Neural cell (in vitro differentiated cells): ENCODE results near the gene KLK6. TPM values are rescaled to one million over a fixed set of nuclear protein-coding genes. Genes with fewer than 3 reads are reported as not detected.
A peak's percentile ranks its signal among the peaks of the same experiment; 100 is the strongest.

Experiments used
- H2AFZ ChIP-seq: fragments of 200-600, 300-800 bp; sonication (generic), shearing (Covaris generic); 2 replicates; pipeline ENCODE4 v1.6.0; 2014; ENCODE audit warnings: low read depth, mild to moderate bottlenecking, antibody characterized with exemption, low read length, moderate library complexity
- H3F3A ChIP-seq: fragments of 200-600 bp; shearing (Covaris generic); 2 replicates; pipeline ENCODE4 v1.6.1; 2016; ENCODE audit warnings: mild to moderate bottlenecking, moderate library complexity, mixed read lengths, antibody characterized with exemption, low read length; ENCODE audit not compliant: insufficient read depth, poor library complexity, severe bottlenecking
- H3K27ac ChIP-seq: fragments of 200-600, 300-800 bp; sonication (generic), shearing (Covaris generic); 2 replicates; pipeline ENCODE4 v1.5.1; 2014; ENCODE audit warnings: mild to moderate bottlenecking, low read length, moderate library complexity
- H3K27me3 ChIP-seq: fragments of 300-800, 200-600 bp; sonication (generic), shearing (Covaris generic); 2 replicates; pipeline ENCODE4 v1.6.0; 2014; ENCODE audit warnings: mild to moderate bottlenecking, low read depth, low read length, moderate library complexity; ENCODE audit not compliant: insufficient read depth
- H3K36me3 ChIP-seq: fragments of 300-800, 200-600 bp; sonication (generic), shearing (Covaris generic); 2 replicates; pipeline ENCODE4 v1.5.1; 2014; ENCODE audit warnings: mild to moderate bottlenecking, antibody characterized with exemption, low read length, moderate library complexity; ENCODE audit not compliant: insufficient read depth
- H3K4me2 ChIP-seq: fragments of 300-800, 200-600 bp; sonication (generic), shearing (Covaris generic); 2 replicates; pipeline ENCODE4 v1.6.0; 2014; ENCODE audit warnings: mild to moderate bottlenecking, low read length
- H3K4me3 ChIP-seq: fragments of 300-800, 200-600 bp; sonication (generic), shearing (Covaris generic); 2 replicates; pipeline ENCODE4 v1.5.1; 2014; ENCODE audit warnings: mild to moderate bottlenecking, low read length, moderate library complexity
- H3K79me2 ChIP-seq: fragments of 200-600 bp; shearing (Covaris generic); replicated peaks from 2 replicates; pipeline ENCODE4 v1.6.0; 2014; ENCODE audit warnings: mild to moderate bottlenecking, low read length, moderate library complexity; ENCODE audit not compliant: insufficient read depth
- H3K9ac ChIP-seq: fragments of 300-800, 200-600 bp; sonication (generic), shearing (Covaris generic); 2 replicates; pipeline ENCODE4 v1.6.1; 2016; ENCODE audit warnings: mild to moderate bottlenecking, low read length, mixed read lengths
- H3K9me2 ChIP-seq: fragments of 200-600 bp; shearing (Covaris generic); 2 replicates; pipeline ENCODE4 v1.6.1; 2016; ENCODE audit warnings: mild to moderate bottlenecking, low read length, mixed read lengths; ENCODE audit not compliant: insufficient read depth
- H3K9me3 ChIP-seq: fragments of 200-600, 300-800 bp; sonication (generic), shearing (Covaris generic); 2 replicates; pipeline ENCODE4 v1.6.1; 2016; ENCODE audit warnings: mild to moderate bottlenecking, mixed run types, low read length, moderate library complexity, mixed read lengths
- H4K20me1 ChIP-seq: fragments of 200-600 bp; shearing (Covaris generic); 2 replicates; pipeline ENCODE4 v1.6.1; 2016; ENCODE audit warnings: mild to moderate bottlenecking, mixed run types; ENCODE audit not compliant: insufficient read depth
- CTCF ChIP-seq: fragments of 450-650 bp; IDR thresholded peaks from 2 replicates; pipeline ENCODE4 v1.5.1; 2014; ENCODE audit warnings: antibody characterized with exemption, mild to moderate bottlenecking, moderate library complexity; ENCODE audit not compliant: poor library complexity, severe bottlenecking
- EP300 ChIP-seq: fragments of 450-650 bp; conservative IDR thresholded peaks from 2 replicates; pipeline ENCODE4 v1.6.1; 2014; ENCODE audit warnings: antibody characterized with exemption, mild to moderate bottlenecking, moderate library complexity; ENCODE audit not compliant: poor library complexity, severe bottlenecking
- EZH2 ChIP-seq: fragments of 200-600, 300-800 bp; shearing (Covaris generic), sonication (generic); IDR thresholded peaks from 2 replicates; pipeline ENCODE4 v1.6.1; 2014; ENCODE audit warnings: antibody characterized with exemption, low read length, borderline replicate concordance, mild to moderate bottlenecking; ENCODE audit not compliant: insufficient read depth, poor library complexity, severe bottlenecking
- MXI1 ChIP-seq: fragments of 450-650 bp; conservative IDR thresholded peaks from 2 replicates; pipeline ENCODE4 v1.6.1; 2014; ENCODE audit warnings: antibody characterized with exemption, mild to moderate bottlenecking; ENCODE audit not compliant: poor library complexity, severe bottlenecking
- POLR2AphosphoS5 ChIP-seq: IDR thresholded peaks from 2 replicates; pipeline ENCODE4 v1.6.1; 2012
- RAD21 ChIP-seq: fragments of 450-650 bp; conservative IDR thresholded peaks from 2 replicates; pipeline ENCODE4 v1.6.1; 2014; ENCODE audit warnings: antibody characterized with exemption, mild to moderate bottlenecking, moderate library complexity
- SMC3 ChIP-seq: fragments of 450-650 bp; conservative IDR thresholded peaks from 2 replicates; pipeline ENCODE4 v1.6.1; 2014; ENCODE audit warnings: antibody characterized with exemption, mild to moderate bottlenecking, moderate library complexity; ENCODE audit not compliant: poor library complexity
- TAF1 ChIP-seq: IDR thresholded peaks from 2 replicates; pipeline ENCODE4 v1.6.1; 2012; ENCODE audit warnings: low read depth
- polyA minus RNA-seq: library from RNA; depleted of rRNA, polyadenylated mRNA; stranded (reverse); fragments of >200 nt; gene quantifications from 2 replicates; pipeline ENCODE4 v1.2.3, GENCODE V29; 2014
- polyA plus RNA-seq: library from polyadenylated mRNA; depleted of rRNA; stranded (reverse); fragments of >200 nt; gene quantifications from 2 replicates; pipeline ENCODE4 v1.2.3, GENCODE V29; 2014
- TF ChIP-seq, protein P1 (sequence below): IDR thresholded peaks from 2 replicates; pipeline ENCODE4 v1.6.1; 2012; ENCODE audit warnings: borderline replicate concordance

KLK6 gene
- not detected in 2 replicates for polyA plus RNA-seq
- polyA minus RNA-seq = not detected in 2 replicates

DNA sequence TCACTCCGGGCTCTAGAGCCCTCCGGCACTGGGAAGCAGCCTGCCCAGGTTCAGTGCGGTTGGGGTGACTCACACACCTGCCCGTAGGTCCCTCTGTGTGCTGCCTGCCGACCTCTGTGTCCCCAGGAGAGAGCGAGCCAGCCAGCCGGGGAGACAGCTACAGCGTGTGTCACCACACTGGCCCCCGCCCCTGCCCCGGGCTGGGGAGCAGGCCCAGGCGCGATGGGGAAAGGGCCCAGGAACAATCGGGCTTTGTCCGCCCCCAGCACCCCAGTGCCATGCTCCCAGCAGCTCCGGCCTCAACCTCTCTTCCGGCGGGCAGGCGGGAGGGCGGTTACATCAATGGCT lies at the start of gene KLK6:
Gene KLK6 (minus strand): TSS at position 179 of the 348 bp plus-strand sequence. CDS start 1,487 bp downstream, outside the sequence.
- H3K27ac ChIP-seq = no peak within 1 kb of the TSS
- H3K4me3 ChIP-seq = no peak within 1 kb of the TSS
- H3F3A ChIP-seq = no peaks in the 10 kb centered on the region
- TF ChIP-seq MXI1 (no peak), SMC3 (no peak), EP300 (no peak)
- TF ChIP-seq, protein P1, sequence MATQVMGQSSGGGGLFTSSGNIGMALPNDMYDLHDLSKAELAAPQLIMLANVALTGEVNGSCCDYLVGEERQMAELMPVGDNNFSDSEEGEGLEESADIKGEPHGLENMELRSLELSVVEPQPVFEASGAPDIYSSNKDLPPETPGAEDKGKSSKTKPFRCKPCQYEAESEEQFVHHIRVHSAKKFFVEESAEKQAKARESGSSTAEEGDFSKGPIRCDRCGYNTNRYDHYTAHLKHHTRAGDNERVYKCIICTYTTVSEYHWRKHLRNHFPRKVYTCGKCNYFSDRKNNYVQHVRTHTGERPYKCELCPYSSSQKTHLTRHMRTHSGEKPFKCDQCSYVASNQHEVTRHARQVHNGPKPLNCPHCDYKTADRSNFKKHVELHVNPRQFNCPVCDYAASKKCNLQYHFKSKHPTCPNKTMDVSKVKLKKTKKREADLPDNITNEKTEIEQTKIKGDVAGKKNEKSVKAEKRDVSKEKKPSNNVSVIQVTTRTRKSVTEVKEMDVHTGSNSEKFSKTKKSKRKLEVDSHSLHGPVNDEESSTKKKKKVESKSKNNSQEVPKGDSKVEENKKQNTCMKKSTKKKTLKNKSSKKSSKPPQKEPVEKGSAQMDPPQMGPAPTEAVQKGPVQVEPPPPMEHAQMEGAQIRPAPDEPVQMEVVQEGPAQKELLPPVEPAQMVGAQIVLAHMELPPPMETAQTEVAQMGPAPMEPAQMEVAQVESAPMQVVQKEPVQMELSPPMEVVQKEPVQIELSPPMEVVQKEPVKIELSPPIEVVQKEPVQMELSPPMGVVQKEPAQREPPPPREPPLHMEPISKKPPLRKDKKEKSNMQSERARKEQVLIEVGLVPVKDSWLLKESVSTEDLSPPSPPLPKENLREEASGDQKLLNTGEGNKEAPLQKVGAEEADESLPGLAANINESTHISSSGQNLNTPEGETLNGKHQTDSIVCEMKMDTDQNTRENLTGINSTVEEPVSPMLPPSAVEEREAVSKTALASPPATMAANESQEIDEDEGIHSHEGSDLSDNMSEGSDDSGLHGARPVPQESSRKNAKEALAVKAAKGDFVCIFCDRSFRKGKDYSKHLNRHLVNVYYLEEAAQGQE = no peak
- H2AFZ ChIP-seq = no peak within 1 kb of the TSS
- H3K9me3 ChIP-seq = no peaks in the 10 kb centered on the region
- H3K9me2 ChIP-seq = no peaks in the 10 kb centered on the region
- no peaks in the 10 kb centered on the region for H3K79me2 ChIP-seq
- no peaks in the 10 kb centered on the region for H3K36me3 ChIP-seq
- H3K27me3 ChIP-seq = no peaks in the 10 kb centered on the region
- H4K20me1 ChIP-seq = no peaks in the 10 kb centered on the region
- no peak within 1 kb of the TSS for H3K4me2 ChIP-seq
- H3K9ac ChIP-seq = no peak within 1 kb of the TSS

DNA sequence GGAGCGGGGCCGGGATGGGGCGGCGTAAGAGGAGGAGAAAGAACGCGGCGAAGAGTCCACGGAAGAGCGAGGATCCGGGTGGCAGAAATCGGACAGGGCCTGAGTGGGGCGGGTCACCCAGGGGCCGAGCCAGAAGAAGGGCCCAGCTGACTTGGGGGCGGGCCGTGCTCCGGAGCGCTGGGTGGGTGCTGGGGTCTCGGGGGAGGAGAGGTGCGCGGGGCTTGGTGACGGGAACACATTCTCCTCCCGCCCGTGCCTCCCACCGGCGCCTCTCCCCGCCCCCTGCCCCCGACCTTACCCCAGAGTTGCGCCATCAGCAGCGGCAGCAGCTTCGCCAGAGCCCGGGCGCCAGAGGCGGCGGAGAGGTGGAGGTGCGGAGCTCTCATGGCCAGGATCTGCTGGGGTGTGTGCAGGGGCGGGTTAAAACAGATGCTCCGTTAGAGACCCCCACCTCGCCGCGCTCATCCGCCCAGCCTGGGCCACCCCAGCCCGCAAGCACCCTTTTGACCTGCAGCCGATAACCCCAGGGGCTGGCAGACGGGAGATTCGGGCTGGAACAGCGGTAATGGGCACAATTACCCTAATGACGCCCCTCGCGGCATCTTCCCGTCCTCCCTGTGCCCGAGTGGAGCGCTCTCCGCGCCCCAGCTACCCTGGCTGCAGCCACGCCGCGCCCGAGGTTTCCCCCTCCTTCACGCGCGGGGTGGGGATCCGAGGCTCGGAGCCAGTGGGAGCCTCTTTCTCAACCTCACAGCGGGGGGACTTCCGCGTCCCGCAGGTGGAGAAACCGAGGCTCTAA lies 49.6 kb upstream of the KLK6 start:
- Histone ChIP-seq H3K27ac (no peak overlapping the region), H3K9me3 (no peaks in the 10 kb centered on the region), H3K9ac (peak overlapping the region; percentile 12), H3K4me2 (peak overlapping the region; percentile 27), H3K36me3 (no peaks in the 10 kb centered on the region), H3K27me3 (peaks cover 53% of the 10 kb centered on the region), H4K20me1 (no peaks in the 10 kb centered on the region), H3K79me2 (no peaks in the 10 kb centered on the region), H2AFZ (no peak overlapping the region), H3K9me2 (no peaks in the 10 kb centered on the region), H3F3A (no peaks in the 10 kb centered on the region), H3K4me3 (peak overlapping the region; percentile 65)
- TF ChIP-seq SMC3 = no peak
- TF ChIP-seq EZH2 = peak; percentile 17

DNA sequence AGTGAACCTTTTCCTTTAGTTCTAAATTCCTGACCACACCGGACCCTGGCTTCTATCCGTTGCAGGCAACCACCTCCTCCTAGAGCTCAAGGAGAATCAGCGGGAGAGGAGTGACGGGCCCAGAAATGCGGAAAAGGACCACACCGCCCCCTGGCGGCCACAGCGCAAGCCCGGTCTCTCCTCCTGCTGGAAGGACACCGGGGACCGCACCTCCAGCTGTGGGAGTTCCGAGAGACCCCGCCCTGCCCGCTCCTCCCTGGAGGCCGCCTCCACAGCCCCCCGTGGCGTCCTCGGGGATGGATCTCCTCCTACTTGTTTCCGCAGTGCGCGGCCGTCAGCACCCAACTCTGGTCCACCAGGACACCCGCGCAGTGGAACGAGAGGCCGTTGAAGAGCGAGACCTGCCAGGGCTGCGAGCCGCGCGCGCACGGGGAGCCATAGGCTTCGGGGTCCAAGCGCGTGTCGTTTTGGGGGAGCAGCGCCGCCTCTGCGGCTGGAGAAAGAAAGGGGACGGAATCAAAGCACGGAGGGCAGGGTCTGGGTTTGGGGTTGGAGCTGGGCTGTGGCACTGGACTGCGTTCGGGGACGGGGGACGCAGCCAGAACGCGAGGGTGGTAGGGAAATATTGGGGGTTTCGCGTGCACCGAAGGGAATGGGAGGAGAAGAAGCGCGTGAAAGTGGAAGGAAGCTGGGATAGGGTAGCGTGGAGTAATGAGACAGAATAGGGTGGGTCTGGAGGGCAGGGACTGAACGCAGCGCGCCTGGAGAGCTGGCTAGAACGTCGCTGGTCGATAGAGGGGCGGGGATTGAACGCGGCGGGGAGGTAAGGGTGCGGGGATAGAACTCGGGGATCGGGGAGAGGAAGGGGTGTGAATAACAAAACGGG lies 47.6 kb upstream of the KLK6 start:
- Histone ChIP-seq H3K9ac (peak overlapping the region; percentile 34), H3K79me2 (no peaks in the 10 kb centered on the region), H2AFZ (no peak overlapping the region), H3F3A (no peaks in the 10 kb centered on the region), H3K27me3 (peaks cover 53% of the 10 kb centered on the region), H3K9me3 (no peaks in the 10 kb centered on the region), H3K4me2 (peak overlapping the region; percentile 39), H3K4me3 (peak overlapping the region; percentile 74), H3K36me3 (no peaks in the 10 kb centered on the region), H3K27ac (no peak overlapping the region), H3K9me2 (no peaks in the 10 kb centered on the region), H4K20me1 (no peaks in the 10 kb centered on the region)
- TF ChIP-seq, protein P1 = no peak
- no peak for TF ChIP-seq TAF1
- TF ChIP-seq RAD21 = peak; percentile 60
- TF ChIP-seq EZH2 = no peak
- no peak for TF ChIP-seq POLR2AphosphoS5
- TF ChIP-seq CTCF = peak; percentile 88
- no peak for TF ChIP-seq MXI1
- peak; percentile 68 for TF ChIP-seq SMC3
- no peak for TF ChIP-seq EP300
